GM21526 (cell line): Measurements from ENCODE around the gene CA11.
"Not testable (repeated sequence)": the region's sequence is repeated elsewhere in the genome, so short reads cannot be mapped to it uniquely, and the experiment has no call there.

ENCODE experiments used
- ATAC-seq: cut with Tn5 transposase; IDR thresholded peaks from one replicate; pipeline ENCODE4 v1.9.1; 2021; ENCODE audit warnings: moderate library complexity; ENCODE audit not compliant: unreplicated experiment, low FRiP score

Gene CA11

DNA sequence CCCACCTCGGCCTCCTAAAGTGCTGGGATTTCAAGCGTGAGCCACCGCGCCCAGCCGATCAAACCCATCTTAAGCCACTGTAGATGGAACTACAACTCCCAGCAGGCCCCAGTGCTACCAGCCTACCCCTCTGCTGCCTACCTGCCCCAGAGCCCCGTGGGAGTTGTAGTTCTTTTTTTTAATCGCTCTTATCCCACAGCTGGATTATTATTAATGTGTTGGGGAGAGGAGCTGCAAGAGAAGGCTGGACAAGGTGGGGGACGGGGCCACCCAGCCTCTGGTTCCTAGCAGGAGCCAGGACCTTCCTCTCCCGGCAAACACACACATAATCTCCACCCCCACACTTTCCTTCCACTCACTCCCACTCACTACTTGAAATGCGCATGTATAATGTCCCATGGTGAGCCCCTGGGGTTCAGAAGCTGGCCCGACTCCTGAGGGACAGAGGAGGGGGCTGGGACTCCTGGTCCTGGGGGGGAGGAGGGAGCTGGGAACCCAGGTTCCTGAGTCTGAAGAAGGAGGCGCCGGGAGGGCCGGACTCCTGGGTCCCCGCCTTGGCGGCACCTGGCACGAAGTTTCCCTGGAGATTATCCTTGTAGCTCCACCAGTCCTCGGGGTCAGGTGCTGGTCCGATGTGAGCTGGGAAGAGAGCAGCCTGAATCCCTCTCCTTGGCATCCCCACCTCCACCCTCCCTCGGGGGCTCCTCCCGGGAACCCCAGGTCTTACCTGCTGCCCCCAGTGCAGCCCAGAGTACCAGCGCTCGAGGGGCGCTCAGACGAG lies 958 bp downstream of the CA11 start:
- peak; percentile 39 for ATAC-seq

DNA sequence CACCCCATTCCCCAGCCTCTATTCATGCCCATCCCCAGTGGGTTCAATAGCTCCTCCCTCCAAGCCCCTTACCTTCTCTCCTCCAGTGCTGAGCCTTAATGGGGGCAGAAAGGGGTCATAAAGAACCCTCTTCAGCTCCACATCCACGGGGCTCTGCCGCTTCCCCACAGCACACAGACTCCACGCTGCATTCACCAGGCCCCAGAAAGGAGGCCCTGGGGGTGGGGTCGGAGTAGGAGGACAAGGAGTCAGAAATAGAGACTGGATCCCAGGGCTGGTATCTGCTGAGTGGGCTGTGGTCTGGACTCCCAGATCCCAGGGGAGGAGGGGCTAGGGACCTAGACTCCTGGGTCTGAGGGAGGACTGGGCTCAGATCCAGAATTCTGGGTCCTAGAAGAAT lies 1.6 kb downstream of the CA11 start:
- ATAC-seq = no peak

DNA sequence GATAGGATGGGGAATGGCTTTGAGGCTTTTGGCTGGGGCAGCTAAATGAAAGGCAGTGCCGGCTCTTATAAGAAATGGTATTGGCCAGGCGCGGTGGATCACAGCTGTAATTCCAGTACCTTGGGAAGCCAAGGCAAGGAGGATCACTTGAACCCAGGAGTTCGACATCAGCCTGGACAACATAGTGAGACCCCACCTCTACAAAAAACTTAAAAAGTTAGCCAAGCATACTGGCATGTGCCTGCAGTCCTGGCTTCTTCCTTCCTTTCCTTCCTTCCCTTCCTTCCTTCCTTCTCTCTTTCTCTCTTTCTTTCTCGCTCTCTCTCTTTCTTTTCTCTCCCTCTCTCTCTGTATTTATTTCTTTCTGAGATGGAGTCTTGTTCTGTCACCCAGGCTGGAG lies 3.1 kb downstream of the CA11 start:
- no peak for ATAC-seq

DNA sequence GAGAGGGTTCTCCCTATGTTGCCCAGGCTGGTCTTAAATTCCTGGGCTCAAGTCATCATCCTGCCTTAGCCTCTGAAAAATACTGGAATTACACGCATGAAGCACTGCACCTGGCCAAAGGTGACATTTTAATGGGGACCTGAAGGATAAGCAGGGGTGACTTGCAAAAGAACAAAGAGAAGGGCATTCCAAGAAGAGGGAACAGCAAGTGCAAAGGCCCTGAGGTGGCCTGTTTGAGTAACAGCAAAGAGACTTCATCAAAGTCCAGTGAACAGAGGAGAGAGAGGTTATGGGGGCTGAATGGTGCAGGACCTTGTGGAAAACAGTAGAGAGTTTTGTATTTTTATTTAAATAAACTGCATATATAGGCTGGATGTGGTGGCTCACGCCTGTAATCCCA lies 4.1 kb downstream of the CA11 start:
- no peak for ATAC-seq

DNA sequence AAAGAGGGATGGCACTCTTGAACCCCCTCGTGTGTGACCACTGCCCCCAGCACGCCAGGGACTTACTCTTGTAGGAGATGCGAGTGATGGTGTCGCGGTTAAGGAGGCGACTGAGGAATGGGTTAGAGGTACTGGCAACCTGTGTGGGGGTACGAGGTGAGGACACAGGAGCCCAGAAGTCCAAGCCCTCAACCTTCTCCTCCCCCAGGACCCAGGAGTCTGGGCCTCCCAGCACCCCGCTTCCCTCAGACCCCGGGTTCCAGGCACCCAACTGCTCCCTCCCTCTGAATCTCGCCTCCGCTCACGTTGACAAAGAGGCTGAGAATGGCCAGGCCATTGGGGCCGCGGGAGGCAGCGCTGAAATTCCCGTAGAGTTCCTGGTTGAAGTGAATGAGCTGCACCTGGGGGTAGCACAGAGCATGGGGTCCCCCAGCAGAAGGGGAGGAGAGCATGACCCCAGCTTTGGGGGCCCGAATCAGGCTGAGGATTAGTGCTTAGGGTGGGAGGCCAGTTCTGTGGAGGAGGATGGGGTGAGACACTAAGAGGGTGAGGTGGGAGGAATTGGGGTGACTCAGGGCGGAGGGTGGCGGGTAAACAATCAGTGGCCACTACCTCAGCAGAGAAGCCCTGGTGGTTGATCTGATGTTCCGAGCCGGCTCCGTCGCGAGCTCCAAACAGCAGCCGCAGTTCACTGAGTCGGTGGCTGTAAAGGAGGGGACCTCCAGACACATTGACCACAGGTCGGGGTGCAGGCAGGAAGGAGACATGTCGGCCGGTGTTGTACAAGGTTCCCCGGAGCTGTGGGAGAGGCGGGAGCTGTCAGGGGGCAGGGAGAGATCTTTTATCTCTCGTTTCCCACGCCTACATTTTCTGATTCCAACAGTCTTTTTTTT lies 6.3 kb downstream of the CA11 start:
- ATAC-seq = no peak

DNA sequence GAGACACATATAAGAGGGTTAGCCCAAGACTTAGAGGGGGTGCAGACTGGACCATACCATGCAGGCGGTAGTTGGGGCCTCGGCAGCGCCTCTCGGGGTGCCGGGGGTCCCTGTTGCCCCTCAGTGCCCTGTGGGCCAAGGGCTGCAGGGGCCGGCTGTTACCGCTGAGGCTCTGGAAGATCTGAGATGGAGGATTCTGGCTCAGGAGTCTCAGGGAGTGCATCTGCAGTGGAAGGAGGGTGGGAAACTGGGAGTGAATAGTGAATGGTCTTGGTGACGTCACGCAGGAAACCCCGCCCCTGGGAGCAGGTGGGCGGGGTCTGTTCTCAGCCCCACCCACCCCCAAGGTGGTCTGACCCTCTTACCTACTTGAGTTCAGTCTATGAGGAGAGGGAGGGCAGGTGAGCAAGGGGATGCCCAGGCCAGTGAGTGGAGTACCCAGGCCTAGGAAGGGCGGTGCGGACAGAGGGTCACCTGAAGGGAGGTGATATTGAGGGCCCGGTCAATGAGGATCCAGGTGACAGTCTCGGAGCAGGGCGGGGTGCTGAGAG lies 7.1 kb downstream of the CA11 start:
- no peak for ATAC-seq

DNA sequence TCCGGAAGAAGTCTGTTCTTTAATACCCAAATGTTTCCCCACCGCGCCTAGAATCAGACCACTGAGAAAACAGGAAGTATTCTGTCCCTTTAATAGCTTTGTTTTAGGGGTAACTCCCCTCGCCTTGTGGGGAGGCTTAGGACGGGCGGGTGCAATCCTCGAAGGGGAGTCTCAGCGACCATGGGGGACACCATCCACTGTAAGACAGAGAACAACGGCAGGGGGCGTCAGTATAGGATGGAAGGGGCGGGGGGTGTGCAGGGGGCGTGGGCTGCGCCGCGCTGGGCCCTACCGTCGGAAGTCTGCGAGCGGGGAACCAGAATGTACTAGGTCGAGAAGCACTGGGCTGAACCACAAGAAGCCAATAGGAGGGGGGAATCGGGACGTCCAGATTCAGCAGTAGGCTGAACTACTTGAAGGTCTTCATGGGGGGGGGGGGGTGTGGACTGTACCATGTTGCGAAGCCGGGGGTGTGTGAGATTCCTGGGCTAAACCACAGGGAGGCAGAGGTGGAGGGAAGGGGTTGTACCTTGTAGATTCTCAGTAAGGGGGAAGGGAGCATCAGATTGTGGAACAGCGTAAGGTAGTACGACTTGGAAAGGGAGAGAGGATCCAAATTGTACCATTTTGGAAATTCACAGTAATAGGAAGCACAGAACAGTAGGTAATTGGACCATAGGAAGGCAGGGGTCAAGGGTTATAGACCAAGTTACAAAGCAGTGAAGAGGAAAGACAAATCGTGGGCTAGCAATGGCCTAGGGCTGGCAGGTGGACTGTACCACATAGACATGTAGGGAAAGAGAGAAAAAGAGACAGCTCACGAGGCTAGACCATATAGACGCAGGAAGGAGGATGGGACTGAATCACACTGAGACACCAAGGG lies 7.8 kb downstream of the CA11 start:
- peak; percentile 13 for ATAC-seq

DNA sequence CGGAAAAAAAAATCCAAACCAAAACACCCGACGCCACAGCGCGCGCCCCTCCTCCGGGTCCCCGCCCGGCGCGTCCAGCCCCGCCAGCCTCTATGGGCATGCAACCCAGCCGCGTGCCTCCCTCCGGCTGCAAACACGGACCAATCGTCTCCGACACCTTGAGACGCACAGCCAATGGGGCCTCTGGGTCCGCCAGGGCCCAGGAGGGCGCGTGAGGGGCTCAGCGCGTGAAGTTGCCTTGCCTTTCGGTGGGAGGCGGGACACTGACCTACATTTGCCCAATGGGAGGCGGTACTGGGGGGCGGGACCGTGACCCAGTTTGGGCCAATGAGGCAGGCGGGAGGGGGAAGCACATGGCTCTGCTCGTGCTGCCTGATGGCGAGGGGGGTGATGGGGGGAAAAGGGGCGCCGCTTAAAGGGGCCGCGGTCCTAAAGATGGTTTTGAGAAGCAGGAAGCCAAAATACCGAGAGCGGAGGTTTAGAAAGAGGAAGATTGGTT lies 8.5 kb downstream of the CA11 start:
- ATAC-seq = peak; percentile 55

DNA sequence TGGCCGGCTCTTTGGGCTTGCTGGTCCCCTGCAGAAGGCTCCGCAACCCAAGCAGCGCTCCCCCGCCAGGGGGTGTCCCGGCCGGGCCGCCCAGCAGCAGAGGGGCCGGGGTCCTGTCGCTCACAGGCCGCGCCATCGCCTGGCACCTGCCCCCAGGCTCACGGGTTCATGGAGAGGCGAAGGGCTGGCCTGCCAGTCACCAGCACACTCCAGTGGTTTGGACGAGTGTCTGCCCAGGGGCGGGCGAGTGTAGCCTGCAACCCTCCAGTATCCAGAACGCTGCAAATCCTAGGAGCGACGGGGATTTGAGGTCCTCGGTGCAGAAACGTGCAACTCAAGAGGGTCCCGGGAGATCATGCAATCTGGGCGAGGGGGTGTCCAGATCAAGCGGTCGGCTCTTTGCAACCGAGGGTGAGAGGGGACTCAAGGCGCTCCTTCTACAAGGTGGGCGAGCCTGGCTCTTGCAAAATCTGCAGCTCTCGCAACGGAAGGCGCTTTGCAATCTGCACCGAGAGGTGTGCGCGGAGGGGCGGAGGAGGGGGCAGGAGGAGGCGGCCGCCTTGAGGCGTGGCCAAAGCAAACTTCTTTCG lies 9.0 kb downstream of the CA11 start, which contains the start of gene DBP:
Gene DBP (minus strand): TSS at position 521 of the 590 bp plus-strand sequence. CDS start 385 bp downstream, at position 136.
- peak; percentile 0 for ATAC-seq

DNA sequence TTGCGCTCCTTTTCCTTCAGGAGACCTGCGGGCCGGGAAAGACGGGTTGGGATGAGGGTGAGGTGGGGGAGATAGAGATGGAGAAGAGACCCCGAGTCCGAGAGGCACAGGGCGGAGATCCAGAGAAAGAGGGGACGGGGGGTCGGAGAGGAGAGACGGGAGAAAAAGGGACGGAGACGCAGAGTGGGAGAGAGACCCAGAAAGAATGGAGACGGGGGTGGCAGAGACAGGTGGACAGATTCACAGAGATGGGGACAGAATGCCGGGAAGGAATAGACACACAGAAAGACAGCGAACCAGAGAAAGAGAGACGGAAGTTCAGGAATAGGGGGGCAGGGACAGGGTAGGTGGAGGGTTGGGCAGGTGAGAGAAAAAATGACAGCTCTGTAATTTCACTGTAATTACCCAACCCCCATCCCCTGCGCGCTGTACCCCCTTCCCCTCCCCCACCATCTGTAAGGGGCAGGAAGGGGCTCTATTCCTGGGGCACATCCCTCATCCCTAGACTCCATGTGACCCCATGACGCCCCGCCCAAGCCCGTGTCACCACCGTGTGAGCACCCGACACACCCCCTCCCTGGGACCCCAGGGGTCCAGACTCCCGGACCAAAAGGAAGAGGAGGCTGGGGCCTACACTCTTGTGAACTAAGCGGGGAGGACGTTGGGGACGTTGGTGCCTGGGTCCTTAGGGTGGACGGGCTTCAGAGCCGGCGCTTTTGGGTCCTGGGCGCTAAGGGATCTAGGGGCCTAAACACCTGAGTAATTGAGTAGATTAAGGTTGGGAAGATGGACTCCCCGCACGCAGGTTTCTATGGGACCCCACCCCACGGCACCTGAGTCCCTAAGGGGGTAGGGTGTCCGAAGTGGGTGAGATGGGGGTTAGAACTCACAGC lies 9.8 kb downstream of the CA11 start:
- ATAC-seq = no peak

DNA sequence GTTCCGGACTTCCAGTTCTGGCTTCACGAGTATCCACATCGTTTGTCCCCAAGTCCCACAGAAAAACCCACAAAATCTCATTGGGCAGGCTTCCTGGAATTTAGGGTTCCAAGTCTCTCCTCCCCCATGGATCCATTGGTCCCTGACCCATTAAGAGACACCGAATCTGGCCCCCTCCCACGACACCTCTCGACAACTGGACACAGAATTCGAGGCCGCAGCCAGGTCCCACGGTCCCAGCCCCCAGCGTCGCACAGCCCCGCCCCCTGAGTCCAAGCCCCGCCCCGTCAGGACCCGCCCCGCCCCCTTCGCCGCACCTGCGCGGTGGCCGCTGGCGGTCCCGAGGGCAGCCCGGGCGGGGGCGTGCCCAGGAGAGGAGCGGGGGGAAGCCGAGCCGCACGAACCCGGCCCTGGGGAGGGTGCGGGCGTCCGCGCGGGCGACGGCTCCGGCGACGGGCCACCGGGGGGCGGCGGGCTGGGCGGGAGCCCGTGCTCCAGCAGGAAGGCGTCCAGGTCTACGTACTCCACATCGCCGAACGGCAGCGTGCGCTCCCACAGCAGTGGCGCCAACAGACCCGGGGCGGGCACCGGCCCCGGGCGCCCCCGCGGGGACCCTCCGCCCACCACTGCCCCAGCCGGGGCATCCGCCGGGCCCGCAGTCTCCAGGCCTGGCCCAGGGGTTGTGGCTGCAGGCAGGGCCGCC lies 10.6 kb downstream of the CA11 start:
- ATAC-seq = no peak

DNA sequence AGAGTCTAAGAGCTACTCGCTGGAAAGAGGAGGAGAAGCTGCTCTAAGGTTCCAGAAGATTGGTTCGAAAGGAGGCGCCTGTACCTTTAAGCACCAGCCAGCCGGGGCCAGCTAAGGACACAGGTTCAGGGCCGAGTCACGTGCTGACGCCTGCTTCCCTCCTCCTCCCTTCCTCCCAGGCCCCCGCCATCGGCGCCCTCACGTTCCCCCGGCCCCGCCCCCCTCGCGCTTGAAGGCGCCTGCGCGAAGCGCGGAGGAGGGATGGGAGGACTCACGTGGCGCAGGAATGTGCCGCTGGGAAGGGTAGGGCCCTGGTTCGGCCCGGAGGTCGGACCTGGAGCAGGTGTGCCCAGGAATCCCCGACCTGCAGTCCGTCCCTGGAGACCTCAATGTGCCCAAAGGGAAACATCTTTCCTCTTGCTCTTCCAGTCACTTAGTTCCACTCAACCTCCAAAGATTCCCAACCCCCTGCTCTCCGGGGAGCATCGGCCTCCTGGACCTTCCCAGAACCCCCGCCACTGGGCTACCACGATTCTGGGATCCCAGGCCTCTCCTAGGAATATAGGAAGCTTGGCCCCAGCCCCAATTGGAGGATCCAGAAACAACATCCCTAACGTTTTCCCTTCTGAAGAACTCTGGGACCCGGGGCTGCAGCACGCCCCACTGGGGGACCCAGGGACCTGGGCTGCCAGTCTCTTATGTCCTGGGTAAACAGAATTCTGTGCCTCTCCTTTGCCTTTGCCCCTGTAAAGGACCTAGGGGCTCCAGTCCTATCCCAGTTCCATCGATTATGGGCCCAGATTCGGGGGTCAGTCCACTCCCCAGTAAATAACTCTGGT lies 11.3 kb downstream of the CA11 start:
- ATAC-seq = peak; percentile 25

DNA sequence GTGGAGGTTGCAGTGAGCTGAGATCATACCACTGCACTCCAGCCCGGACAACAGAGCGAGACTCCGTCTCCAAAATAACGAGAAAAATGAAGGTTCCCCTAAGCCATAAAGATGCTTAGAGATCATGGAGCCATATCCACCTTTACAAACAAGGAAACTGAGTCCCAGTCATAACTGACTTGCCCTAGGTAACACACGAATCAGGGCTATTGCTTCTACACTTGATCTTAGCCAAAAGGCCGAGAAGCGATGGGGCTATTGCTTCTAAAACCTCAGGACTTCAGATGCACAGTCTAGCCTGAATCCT lies 12.0 kb downstream of the CA11 start:
- no peak for ATAC-seq

DNA sequence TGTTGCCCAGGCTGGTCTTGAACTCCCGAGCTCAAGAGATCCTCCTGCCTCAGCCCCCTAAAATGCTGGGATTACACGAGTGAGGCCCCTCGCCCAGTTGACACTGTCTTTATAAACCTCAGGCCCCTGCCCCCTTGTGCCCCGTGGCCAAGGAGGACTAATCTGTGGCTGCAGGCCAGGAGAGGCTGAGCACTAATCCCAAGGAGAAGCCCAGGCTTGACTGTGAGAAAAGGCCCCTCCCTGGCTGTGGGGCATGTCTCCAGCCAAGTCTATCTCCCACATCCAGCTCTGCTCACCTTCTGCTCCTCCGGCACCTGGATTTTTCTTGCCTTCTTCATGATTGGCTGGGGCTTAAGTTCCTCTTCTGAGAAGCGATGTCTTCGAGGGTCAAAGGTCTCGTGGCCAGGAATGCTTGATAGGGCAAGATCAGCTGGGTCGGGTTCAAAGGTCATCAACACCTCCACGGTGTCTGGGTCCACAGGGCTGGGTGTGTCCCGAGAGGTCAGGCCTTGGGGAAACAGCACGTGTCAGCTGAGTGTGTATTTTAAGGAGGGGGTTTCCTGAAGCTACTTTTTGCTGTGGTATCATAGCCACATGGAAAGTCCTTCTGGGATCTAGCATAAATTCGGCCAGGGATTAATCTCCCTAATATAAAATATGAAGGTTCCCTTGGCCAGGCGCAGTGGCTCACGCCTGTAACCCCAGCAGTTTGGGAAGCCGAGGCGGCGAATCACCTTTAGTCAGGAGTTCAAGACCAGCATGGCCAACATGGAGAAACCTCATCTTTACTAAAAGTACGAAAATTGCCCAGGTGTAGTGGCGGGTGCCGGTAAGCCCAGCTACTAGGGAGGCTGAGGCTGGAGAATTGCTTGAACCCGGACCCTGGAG lies 12.6 kb downstream of the CA11 start:
- ATAC-seq = no peak

DNA sequence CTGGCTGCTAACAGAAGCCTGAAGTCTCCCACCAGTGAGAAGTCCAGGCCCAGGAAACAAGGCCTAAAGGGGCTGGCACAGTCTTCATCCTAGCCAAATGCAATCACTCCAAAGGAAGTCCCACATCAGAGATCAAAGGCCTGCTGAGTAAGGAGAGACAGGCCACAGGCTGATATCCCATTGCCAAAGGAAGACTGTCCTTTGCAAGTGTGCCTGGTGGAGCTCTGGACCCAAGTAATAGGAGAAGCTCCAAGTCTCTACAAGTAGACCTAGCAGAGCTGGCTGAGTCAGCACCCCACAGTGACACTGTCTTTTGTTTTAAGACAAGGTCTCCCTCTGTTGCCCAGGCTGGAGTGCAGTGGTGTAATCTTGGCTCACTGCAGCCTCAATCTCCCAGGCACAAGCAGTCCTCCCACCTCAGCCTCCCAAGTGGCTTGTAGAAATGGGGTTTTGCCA lies 13.3 kb downstream of the CA11 start:
- no peak for ATAC-seq

DNA sequence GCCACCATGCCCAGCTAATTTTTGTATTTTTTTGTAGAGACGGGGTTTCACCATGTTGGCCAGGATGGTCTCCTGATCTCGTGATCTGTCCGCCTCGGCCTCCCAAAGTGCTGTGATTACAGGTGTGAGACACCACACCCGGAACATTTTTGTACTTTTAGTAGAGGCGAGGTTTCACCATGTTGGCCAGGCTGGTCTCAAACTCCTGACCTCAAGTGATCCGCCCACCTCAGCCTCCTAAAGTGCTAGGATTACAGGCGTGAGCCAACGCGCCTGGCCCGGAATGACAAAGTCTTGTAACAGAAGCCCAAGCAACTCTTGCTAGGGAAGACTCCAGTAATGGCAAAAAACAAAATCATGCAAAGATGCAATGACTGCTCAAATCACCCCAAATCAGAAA lies 13.7 kb downstream of the CA11 start:
- ATAC-seq = not testable (repeated sequence)
